Activated naive CD8-positive, alpha-beta T cell treated with anti-CD3 and anti-CD28 coated beads for 36 hours (primary cell): Measurements from ENCODE around the gene MGAT4B. TPM values are rescaled to one million over a fixed set of nuclear protein-coding genes. Genes with fewer than 3 reads are reported as not detected.

Experiments
- DNase-seq: peaks from one replicate; pipeline ENCODE4 v3.0.0; 2021
- H3K27ac Mint-ChIP-seq: one replicate; pipeline ENCODE4 v1.8.0; 2022; ENCODE audit warnings: mild to moderate bottlenecking, moderate library complexity, mixed read lengths
- H3K27me3 Mint-ChIP-seq: one replicate; pipeline ENCODE4 v1.8.0; 2022; ENCODE audit warnings: mild to moderate bottlenecking, mixed read lengths
- H3K36me3 Mint-ChIP-seq: one replicate; pipeline ENCODE4 v1.8.0; 2021; ENCODE audit warnings: mild to moderate bottlenecking, mixed read lengths
- H3K4me1 Mint-ChIP-seq: one replicate; pipeline ENCODE4 v1.8.0; 2021; ENCODE audit warnings: mixed read lengths
- H3K4me3 Mint-ChIP-seq: one replicate; pipeline ENCODE4 v1.8.0; 2022; ENCODE audit warnings: mild to moderate bottlenecking, moderate library complexity, mixed read lengths
- H3K9me3 Mint-ChIP-seq: one replicate; pipeline ENCODE4 v1.8.0; 2022; ENCODE audit warnings: mixed read lengths
- total RNA-seq, 2 experiments: library from RNA; stranded (reverse); gene quantifications; one replicate each; pipeline ENCODE4 v1.2.3, GENCODE V29; 2021

The MGAT4B gene
- total RNA-seq, 2 experiments from 2014 or later, result 67.9 to 71.5 TPM

DNA sequence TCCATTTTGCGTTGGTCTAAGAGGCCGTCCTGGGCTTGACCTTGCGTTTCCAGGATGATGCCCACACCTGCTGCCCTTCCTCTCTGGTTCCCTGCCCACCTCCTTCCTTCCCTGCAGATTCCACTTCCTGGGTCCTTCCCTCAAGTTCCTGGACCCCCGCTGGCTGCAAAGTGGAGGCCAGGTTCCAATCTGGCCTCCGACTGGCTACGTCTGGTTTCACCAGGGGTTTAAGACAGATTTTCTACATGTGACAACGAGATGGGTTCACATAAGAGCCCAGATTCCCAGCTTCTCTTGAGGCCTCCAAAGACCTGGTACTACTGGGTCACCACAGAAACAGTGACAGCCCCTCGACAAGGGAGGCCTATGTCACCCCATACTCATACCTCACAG, 2.1 kb downstream of the MGAT4B start:
- H3K4me3 Mint-ChIP-seq, result peak overlapping the region; percentile 91
- H3K36me3 Mint-ChIP-seq, result peaks cover 6% of the 10 kb centered on the region
- no peaks in the 10 kb centered on the region for H3K9me3 Mint-ChIP-seq
- peak overlapping the region; percentile 59 for H3K27ac Mint-ChIP-seq
- no peak for DNase-seq
- no peaks in the 10 kb centered on the region for H3K27me3 Mint-ChIP-seq
- H3K4me1 Mint-ChIP-seq, result peaks cover 30% of the 10 kb centered on the region

DNA sequence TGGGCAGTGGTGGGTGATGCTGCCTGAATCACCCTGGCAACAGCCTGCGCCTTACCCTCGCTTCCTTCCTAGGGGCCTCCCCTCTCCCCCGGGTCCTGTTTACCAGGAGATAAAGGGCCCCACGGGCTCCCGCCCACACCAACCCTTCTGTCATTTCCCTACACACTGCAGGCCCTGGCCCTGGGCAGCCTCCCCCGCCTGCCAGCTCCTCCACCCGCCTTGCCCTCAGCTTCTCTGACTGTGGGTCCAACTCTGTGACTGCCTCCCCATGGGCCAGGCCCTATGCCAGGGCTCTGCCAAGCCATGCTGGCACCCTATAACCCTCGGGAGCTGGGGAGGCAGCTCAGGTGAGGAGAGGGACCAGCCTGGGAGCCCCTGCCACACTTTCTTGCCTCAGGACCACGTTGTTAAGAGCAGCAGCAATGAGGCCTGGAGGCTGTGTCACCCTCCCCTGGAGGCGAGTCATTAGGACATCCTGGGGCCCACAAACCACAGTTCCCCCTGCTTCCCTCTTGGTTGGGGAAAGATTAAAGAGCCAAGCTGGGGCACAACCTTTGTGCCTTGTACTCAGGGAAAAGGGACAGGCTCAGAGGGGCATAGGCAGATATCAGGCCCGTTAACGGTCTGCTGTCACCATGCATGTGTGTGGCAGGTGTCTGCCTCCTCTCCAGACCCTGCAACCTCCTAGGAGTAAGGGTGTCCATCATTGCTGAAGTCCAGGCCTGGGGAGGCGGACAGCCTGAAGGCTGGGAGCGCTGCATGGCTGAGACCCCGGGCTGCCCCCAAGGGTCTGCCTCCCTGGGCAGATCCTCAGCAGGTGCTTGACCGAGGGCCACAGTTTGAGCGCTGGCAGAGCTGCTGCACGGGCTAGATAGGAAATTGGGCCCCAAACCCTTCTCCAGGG, 2.8 kb downstream of the MGAT4B start:
- peaks cover 6% of the 10 kb centered on the region for H3K36me3 Mint-ChIP-seq
- H3K27ac Mint-ChIP-seq, result peak overlapping the region; percentile 78

DNA sequence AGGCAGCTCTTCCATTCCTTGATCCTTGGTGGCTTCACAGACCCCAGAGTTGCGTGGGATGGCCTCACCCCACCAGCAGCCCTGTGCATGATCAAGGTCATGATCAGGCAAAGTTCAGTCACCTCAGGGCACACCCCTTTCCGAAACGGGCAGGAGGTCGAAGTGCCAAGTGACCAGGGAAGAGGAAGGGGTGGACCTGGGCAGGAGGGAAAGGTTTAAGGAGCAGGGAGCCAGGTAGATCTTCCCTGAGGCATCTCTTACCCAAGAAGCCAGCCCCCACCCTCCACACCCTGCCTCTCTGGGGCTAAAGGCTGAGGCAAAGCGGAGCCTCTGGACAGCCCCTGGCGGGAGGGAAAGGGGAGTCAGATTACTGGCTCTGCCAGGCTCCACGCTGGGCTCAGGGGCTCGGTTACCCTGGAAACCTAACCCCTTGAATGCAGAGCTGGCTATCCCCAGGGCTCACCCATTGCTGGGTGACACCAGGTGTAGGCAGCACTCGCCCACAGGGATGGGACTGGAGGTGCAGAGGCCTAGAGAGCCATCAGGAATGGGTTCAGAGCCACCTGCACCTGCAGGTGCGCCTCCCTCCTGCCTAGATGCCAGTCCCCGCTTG, 3.6 kb downstream of the MGAT4B start:
- Mint-ChIP-seq H3K27me3 (no peaks in the 10 kb centered on the region), H3K4me3 (no peak overlapping the region), H3K36me3 (peaks cover 6% of the 10 kb centered on the region), H3K4me1 (peaks cover 30% of the 10 kb centered on the region), H3K9me3 (no peaks in the 10 kb centered on the region), H3K27ac (no peak overlapping the region)
- DNase-seq, result no peak

More for the DNA sequence above, 2.8 kb downstream of the MGAT4B start:
- Mint-ChIP-seq H3K9me3 (no peaks in the 10 kb centered on the region), H3K4me3 (peak overlapping the region; percentile 91), H3K27me3 (no peaks in the 10 kb centered on the region), H3K4me1 (peaks cover 30% of the 10 kb centered on the region)
- DNase-seq, result peak; percentile 75

DNA sequence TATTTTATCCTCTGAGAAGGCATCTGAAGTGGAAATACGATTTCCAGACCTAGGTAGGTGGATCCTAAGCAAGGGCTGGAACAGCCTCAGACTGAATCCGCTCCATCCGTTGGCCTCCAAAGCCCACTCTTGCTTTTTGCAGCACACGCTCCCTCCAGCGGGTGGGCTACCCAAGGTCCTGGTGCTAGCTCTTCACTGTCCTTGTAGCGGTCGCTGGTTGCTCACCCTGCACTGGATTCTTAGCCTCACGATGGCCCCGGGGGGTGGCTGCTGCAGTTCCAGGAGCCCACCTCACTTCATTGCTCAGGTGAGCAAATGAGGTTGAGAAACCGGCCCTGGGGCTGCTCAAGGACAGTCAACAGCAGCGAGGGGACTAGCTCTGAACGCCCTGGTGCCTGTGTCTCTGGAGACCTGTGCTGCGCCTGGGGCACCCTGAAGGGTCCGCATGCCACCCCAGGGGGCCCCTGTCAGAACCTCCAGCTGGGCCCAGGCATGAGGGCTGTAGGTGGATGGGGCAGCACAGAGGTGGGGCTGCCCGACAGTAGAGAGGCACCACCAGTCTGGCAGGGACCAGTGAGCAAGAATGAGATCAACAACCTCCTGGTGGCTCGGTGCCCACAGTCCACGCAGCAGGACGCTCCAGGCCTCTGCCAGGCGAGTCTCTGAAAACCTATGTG, 4.3 kb downstream of the MGAT4B start:
- no peak for DNase-seq
- Mint-ChIP-seq H3K4me3 (no peak overlapping the region), H3K36me3 (peaks cover 6% of the 10 kb centered on the region), H3K27me3 (no peaks in the 10 kb centered on the region), H3K27ac (no peak overlapping the region), H3K9me3 (no peaks in the 10 kb centered on the region), H3K4me1 (peaks cover 30% of the 10 kb centered on the region)

DNA sequence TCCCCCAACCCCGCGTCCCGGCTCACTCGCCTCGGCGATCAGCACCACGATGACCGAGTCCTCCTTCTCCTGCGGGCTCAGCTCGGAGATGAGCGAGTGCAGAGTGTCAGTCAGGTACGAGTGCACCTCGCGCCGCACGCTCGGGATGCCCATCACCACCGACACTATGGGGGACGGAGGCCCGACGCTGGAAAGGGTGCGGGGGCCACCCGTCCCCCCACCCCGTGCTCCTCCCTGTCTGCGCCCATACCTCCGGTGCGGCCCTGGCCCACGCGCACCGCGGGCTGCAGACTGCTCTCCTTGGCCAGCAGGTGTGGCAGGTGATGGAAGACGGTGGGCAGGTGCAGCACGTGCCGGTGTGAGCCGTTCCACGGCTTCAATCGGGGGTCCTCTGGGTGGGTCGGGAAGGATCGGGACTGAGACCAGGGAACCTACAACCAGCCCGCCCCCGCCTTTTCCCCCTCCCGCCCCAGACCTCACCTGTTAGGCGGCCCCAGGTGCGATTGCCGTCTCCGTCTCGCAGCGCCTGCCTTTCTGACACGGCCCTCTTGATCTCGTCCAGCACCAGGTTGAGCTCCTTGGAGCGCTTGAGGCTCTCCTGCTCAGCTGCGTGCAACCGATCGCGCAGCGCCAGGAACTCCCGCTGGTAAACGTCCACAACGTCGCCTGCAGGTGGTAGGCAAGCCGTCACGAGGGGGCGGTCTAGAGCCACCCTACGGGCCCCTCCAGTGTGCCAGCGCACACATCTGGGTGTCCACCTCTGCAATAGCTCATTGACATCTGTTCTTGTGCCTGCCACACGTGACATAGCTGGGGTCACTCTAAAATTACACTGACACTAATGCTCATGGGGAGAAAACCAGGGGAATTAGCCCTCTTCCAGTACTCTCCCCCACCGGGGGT, 5.1 kb downstream of the MGAT4B start:
- Mint-ChIP-seq H3K4me3 (no peak overlapping the region), H3K4me1 (peaks cover 36% of the 10 kb centered on the region), H3K9me3 (no peaks in the 10 kb centered on the region), H3K27me3 (no peaks in the 10 kb centered on the region), H3K27ac (peak overlapping the region; percentile 72), H3K36me3 (peaks cover 10% of the 10 kb centered on the region)
- peak; percentile 83 for DNase-seq

DNA sequence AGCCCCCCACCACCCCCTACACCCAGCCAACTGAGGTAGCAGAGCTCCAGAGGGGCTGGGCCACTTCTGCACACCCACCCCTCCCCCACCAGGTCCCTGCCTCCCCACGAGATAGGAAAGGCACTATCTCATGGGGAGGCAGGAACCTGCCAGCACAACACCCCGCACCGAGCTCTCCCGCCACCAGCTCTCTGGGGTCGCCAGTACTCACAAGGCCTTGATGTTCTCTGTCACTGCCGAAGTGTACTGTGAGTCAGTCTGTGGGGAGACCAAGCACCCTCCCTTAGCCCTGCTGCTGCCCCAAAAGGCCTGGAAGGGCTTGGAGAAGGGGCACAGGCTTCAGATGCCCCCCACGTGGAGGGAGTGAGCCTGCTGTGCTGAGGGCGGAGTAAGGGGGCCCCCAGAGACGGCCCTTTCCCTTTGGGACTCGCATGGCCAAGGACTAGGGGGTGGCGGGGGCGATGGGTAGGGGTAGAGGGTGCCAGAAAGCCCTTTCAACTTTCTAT, 5.9 kb downstream of the MGAT4B start:
- Mint-ChIP-seq H3K4me1 (peaks cover 36% of the 10 kb centered on the region), H3K36me3 (peaks cover 10% of the 10 kb centered on the region), H3K27me3 (no peaks in the 10 kb centered on the region), H3K9me3 (no peaks in the 10 kb centered on the region), H3K4me3 (no peak overlapping the region), H3K27ac (no peak overlapping the region)
- no peak for DNase-seq

DNA sequence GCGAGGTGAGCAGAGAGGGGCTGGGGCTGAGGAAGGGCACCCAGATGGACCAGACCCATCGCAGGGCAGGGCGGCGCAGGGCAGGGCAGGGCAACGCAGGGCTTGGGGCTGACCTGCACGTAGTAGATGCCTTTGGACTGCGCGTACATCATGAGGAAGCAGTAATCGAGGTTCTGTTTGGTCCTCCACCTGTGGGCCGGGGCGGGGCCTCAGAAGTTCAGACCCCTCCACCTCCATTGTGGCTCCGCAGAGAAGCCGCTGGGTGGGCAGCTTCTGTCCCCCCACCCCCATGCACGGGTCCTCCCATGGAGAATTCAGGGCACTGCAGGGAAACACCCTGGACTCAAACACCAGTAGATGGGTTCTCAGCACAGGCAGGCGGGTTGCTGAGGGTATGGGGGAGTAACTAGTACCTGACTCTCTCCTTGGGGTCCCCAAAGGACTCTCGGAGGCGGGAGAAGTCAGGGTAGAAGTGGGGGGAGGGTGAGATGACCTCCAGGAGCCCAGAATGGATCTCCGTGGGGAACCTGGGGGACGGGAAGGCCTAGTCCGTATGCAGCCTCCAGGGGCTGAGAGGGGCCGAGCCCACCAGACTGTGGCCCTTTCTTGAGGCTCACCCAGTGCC, 6.5 kb downstream of the MGAT4B start:
- no peak overlapping the region for H3K27ac Mint-ChIP-seq
- H3K27me3 Mint-ChIP-seq, result no peaks in the 10 kb centered on the region
- H3K4me1 Mint-ChIP-seq, result peaks cover 35% of the 10 kb centered on the region
- peaks cover 10% of the 10 kb centered on the region for H3K36me3 Mint-ChIP-seq
- no peak for DNase-seq
- no peaks in the 10 kb centered on the region for H3K9me3 Mint-ChIP-seq
- H3K4me3 Mint-ChIP-seq, result no peak overlapping the region

DNA sequence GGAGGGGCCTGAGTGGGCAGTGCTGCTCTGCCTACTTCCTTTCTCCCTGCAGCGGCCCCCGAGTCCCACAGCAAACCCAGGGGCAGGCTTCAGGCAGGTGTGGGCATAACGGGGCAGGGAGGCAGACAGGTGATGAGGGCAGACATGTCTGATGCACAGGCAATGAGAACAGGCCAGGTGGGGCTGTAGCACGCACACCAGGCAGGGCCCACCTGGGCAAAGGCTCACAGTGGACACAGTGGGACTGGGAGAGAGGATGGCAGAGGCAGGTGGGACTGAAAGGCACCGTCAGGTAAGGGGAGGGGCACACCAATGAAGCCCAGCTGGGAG, 7.1 kb downstream of the MGAT4B start:
- H3K27ac Mint-ChIP-seq, result no peak overlapping the region
- peaks cover 35% of the 10 kb centered on the region for H3K4me1 Mint-ChIP-seq
- DNase-seq, result no peak
- no peak overlapping the region for H3K4me3 Mint-ChIP-seq
- H3K27me3 Mint-ChIP-seq, result no peaks in the 10 kb centered on the region
- H3K36me3 Mint-ChIP-seq, result peaks cover 8% of the 10 kb centered on the region
- no peaks in the 10 kb centered on the region for H3K9me3 Mint-ChIP-seq

DNA sequence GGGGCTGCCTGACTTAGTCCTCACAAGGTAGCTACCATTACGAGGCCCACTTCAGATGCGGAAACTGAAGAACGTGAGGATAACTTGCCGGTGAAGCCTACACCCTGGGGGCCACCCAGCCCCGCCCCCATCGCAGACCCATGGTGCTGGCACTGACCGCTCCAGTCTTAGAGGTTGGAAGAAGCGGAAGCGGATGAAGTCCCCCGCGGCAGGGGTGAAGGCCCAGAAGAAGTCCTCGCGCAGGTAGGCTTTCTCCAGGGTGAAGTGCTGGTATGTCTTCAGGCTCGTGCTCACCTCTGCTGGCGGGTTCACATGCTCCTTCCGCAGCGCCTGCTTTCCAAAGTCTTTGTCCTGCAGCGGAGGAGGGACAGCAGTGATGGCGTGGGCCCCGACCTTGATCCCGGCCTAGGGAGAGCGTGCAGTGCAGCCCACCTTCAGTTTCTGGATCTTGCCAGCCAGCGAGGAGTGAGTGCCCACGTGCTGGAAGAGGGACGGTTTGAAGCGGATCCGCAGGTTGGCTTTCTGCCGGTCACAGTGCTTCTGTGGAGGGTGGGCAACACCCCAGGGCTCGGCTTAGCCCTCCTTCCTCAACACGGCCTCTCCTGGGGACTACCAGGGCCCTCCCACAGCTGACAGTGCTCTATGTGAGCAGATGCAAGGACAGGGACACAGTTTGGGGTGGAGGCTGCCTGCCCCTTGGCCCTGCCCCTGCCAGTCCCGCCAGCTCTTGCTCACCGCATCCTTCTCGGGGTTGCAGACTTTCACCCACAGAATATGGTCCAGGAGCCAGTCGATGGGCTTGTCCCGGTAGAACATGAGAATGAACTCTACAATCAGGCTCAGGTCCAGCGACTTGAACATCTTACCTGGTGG, 7.7 kb downstream of the MGAT4B start:
- H3K27ac Mint-ChIP-seq, result no peak overlapping the region

DNA sequence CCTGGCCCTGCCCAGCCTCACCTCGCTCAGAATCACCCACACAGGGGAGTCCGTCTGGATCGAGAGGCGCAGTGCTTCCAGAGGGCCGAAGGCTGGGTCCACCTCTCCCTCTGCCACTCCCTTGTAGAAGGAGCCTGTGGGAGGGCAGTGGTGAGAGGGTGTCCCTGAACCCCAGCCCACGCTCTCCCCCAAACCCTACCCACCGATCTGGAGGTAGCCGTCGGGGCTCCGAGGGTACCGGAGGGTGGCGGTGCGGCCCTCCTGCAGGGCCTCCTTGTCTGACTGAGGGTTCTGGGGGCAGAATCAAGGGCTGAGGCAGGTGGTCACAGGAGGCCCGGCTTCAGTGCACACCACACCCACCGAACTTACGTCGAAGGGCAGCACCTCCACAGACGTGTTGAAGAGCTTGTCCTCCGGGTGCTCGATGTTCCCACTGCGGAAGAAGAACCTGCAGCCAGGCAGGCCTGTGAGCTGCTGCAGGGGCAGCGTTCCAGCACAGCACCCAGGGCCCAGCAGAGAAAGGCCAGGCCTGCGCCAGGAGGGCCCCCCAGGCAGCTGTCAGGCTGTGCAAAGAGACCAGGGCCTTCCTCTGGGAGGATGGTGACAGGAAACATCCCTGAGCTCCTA, 8.4 kb downstream of the MGAT4B start:
- H3K9me3 Mint-ChIP-seq, result no peaks in the 10 kb centered on the region
- DNase-seq, result no peak
- no peak overlapping the region for H3K27ac Mint-ChIP-seq
- peaks cover 8% of the 10 kb centered on the region for H3K36me3 Mint-ChIP-seq
- peaks cover 33% of the 10 kb centered on the region for H3K4me1 Mint-ChIP-seq
- H3K4me3 Mint-ChIP-seq, result no peak overlapping the region
- H3K27me3 Mint-ChIP-seq, result no peaks in the 10 kb centered on the region

More for the DNA sequence above, 7.7 kb downstream of the MGAT4B start:
- peaks cover 34% of the 10 kb centered on the region for H3K4me1 Mint-ChIP-seq
- H3K4me3 Mint-ChIP-seq, result no peak overlapping the region
- no peaks in the 10 kb centered on the region for H3K27me3 Mint-ChIP-seq
- H3K36me3 Mint-ChIP-seq, result peaks cover 8% of the 10 kb centered on the region
- no peaks in the 10 kb centered on the region for H3K9me3 Mint-ChIP-seq
- no peak for DNase-seq

DNA sequence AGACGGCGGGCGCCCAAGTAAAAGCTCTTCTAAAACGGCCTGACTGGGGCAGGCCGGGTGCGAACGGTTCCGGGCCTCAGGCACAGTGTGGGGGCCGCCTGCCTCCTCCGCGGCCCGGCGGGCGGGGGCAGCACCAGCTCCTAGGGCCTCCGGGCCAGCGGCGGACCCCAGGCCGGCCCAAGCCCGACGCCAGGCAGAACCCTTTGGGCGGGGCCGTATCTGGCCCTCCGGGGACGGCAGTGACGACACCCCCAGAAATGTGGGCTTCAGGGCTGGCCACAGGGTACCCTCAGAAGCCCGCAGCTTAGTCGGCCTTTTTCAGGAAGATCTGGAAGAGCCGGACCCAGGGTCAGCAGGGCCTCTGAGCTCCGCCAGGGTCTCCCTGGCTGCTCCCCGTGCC, 8.9 kb downstream of the MGAT4B start:
- Mint-ChIP-seq H3K27ac (no peak overlapping the region), H3K36me3 (peaks cover 8% of the 10 kb centered on the region), H3K4me1 (peaks cover 30% of the 10 kb centered on the region), H3K27me3 (no peaks in the 10 kb centered on the region), H3K9me3 (no peaks in the 10 kb centered on the region), H3K4me3 (no peak overlapping the region)
- DNase-seq, result no peak

DNA sequence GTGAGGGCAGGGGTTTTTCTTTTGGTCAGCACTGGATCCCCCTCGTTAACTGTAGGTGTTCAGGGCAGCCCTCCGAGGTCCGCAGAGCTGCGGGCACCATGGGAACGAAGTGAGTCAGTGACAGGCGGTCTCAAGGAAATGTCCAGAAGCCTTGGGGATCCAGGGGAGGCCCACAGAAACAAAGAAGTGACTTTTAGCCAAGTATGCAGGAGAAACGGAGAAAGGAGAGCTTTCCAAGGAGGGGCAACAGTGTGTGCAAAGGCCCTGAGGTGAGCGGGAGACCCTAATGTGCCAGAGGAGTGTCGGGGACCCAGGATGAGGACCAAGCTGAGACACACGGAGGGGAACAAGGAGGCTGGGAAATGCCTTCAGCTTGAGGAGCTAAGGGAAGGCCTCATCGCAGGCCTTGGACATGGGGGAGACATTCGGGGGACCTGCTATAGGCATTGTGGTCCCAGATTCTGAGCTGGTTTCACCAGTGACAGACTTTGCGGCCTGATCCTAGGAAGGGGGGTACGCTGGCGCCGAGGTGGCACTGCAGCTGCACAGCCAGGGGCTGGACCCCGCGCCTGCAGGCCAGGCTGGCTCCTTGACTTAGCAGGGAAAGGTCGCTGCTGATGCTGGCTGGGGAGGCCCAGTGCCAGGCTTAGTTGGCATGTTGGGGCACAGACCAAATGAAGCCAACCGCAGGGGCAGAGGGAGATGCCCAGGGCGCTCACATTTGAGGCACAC, 9.6 kb downstream of the MGAT4B start:
- H3K36me3 Mint-ChIP-seq, result peaks cover 8% of the 10 kb centered on the region
- peak overlapping the region; percentile 42 for H3K27ac Mint-ChIP-seq
- no peaks in the 10 kb centered on the region for H3K27me3 Mint-ChIP-seq
- H3K9me3 Mint-ChIP-seq, result no peaks in the 10 kb centered on the region
- H3K4me3 Mint-ChIP-seq, result peak overlapping the region; percentile 63
- peaks cover 25% of the 10 kb centered on the region for H3K4me1 Mint-ChIP-seq
- no peak for DNase-seq
